Cardiac muscle cell (in vitro differentiated cells and primary cell): ENCODE data around the gene TAS1R2. TPM values are rescaled to one million over a fixed set of nuclear protein-coding genes. Genes with fewer than 3 reads are reported as not detected.

Experiments
- DNase-seq, 2 donors: peaks; one replicate each; pipeline versions ENCODE4 v3.0.0 to v3.0.0-alpha.2; 2010 to 2017; ENCODE audit warnings: low read depth in 1 of 2, low spot score in 1 of 2
- H3K27ac ChIP-seq: fragments of 200-600 bp; sonication (generic); 2 replicates; pipeline ENCODE4 v1.5.1; 2016
- H3K27me3 ChIP-seq: fragments of 200-600 bp; sonication (generic); 2 replicates; pipeline ENCODE4 v1.6.0; 2016; ENCODE audit warnings: control low read depth
- H3K36me3 ChIP-seq: fragments of 200-600 bp; sonication (generic); 2 replicates; pipeline ENCODE4 v1.5.1; 2016; ENCODE audit warnings: control low read depth
- H3K4me1 ChIP-seq: fragments of 200-600 bp; sonication (generic); 2 replicates; pipeline ENCODE4 v1.8.1; 2017; ENCODE audit warnings: low read depth, mild to moderate bottlenecking, mixed run types
- H3K4me3 ChIP-seq: fragments of 200-600 bp; sonication (generic); 2 replicates; pipeline ENCODE4 v1.5.1; 2016; ENCODE audit warnings: mild to moderate bottlenecking
- H3K9me3 ChIP-seq: fragments of 200-600 bp; sonication (generic); 2 replicates; pipeline ENCODE4 v1.5.1; 2017; ENCODE audit warnings: low read depth, mild to moderate bottlenecking, control low read depth
- CTCF ChIP-seq: IDR thresholded peaks from 2 replicates; pipeline ENCODE4 v1.5.1; 2012; ENCODE audit warnings: low read depth, mild to moderate bottlenecking, low read length
- polyA plus RNA-seq: library from polyadenylated mRNA; unstranded; fragments of >200 nt; fragmentation: Nextera tagmentation; extraction: Ambion mirVana; gene quantifications from 2 replicates; pipeline ENCODE4 v1.2.1, GENCODE V29; 2016
- total RNA-seq: library from RNA; depleted of rRNA; stranded (reverse); fragments of >200 nt; gene quantifications from 2 replicates; pipeline ENCODE4 v1.2.3, GENCODE V29; 2016

The TAS1R2 gene
- total and polyA plus RNA-seq, 2 experiments from 2014 or later: not detected

GRCh38 chr1:18812453-18812939, 47.0 kb downstream of the TAS1R2 start:
- H3K36me3 ChIP-seq: no peaks in the 10 kb centered on the region
- no peaks in the 10 kb centered on the region for H3K4me1 ChIP-seq
- no peaks in the 10 kb centered on the region for H3K9me3 ChIP-seq
- H3K27me3 ChIP-seq: no peaks in the 10 kb centered on the region
- H3K4me3 ChIP-seq: no peak overlapping the region
- H3K27ac ChIP-seq: no peak overlapping the region
- no peak for TF ChIP-seq CTCF
- no peak for DNase-seq

- no peak for DNase-seq
- Histone ChIP-seq H3K4me3 (no peak overlapping the region), H3K27me3 (no peaks in the 10 kb centered on the region), H3K9me3 (no peaks in the 10 kb centered on the region), H3K27ac (no peak overlapping the region), H3K4me1 (no peaks in the 10 kb centered on the region), H3K36me3 (no peaks in the 10 kb centered on the region)
- no peak for TF ChIP-seq CTCF
These were observed 47.6 kb downstream of the TAS1R2 start for GRCh38 chr1:18811733-18812452.

- Histone ChIP-seq H3K36me3 (no peaks in the 10 kb centered on the region), H3K27ac (no peak overlapping the region), H3K9me3 (no peaks in the 10 kb centered on the region), H3K4me3 (no peak overlapping the region), H3K27me3 (no peaks in the 10 kb centered on the region), H3K4me1 (no peaks in the 10 kb centered on the region)
- DNase-seq: no peak
- no peak for TF ChIP-seq CTCF
These were observed 49.2 kb downstream of the TAS1R2 start for GRCh38 chr1:18809953-18810899.

- TF ChIP-seq CTCF: no peak
- no peaks in the 10 kb centered on the region for H3K27me3 ChIP-seq
- no peak for DNase-seq
- H3K27ac ChIP-seq: no peak overlapping the region
- no peak overlapping the region for H3K4me3 ChIP-seq
- H3K36me3 ChIP-seq: no peaks in the 10 kb centered on the region
- H3K9me3 ChIP-seq: no peaks in the 10 kb centered on the region
- no peaks in the 10 kb centered on the region for H3K4me1 ChIP-seq
These were observed 50.9 kb downstream of the TAS1R2 start for GRCh38 chr1:18808550-18808949.

- DNase-seq: no peak
- Histone ChIP-seq H3K9me3 (no peaks in the 10 kb centered on the region), H3K27me3 (no peaks in the 10 kb centered on the region), H3K27ac (no peak overlapping the region), H3K4me3 (no peak overlapping the region), H3K36me3 (no peaks in the 10 kb centered on the region), H3K4me1 (no peaks in the 10 kb centered on the region)
- no peak for TF ChIP-seq CTCF
These were observed 52.0 kb downstream of the TAS1R2 start for GRCh38 chr1:18807334-18808063.
